HG02840 (cell line): ENCODE results near the gene SLC6A16.

Source experiments
- ATAC-seq: cut with Tn5 transposase; IDR thresholded peaks from one replicate; pipeline ENCODE4 v1.9.1; 2021; ENCODE audit warnings: mild to moderate bottlenecking, moderate library complexity, moderate number of reproducible peaks; ENCODE audit not compliant: unreplicated experiment, low FRiP score

The SLC6A16 gene

DNA sequence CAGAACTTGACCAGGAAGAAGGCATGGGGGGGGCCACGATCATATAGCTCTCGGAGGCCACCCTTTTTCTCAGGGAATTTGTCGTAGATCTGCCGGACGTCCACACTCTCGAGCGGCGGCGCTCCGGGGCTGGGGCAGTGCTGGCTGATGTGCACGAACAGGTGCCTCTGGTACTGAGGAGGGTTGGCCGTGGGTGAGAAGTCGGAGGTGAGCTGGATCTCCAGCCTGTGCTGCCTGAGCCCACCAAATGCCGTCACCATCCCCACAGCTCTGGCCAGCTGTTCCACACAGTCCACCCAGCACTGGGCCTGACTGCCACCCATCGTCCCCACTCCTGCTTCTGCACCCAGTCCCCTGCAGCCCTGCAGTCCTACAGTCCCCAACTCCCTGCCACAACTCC is 22.2 kb upstream of the SLC6A16 start:
- no peak for ATAC-seq

GRCh38 chr19:49344505-49345423 is 19.8 kb upstream of the SLC6A16 start:
- ATAC-seq, result no peak

DNA sequence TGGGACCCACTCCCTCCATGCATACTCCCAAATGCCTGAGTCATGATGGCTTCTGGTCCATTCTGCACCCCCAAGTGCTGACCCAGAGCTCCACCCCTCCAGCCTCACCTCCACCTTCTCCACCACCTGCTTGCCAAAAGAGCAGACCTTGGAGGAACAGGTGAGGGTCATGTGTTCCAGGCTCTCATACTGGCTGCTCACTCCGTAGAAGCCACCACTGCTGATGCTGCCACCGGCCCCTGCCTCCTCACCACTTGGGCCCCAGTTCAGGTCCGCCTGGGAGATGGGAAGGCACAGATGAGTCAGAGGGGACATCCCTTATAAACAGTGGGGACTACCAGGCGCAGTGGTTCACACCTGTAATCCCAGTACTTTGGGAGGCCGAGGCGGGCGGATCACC is 18.1 kb upstream of the SLC6A16 start:
- ATAC-seq, result no peak

- ATAC-seq, result no peak
Measured at GRCh38 chr19:49342291-49342721, 17.3 kb upstream of the SLC6A16 start.

DNA sequence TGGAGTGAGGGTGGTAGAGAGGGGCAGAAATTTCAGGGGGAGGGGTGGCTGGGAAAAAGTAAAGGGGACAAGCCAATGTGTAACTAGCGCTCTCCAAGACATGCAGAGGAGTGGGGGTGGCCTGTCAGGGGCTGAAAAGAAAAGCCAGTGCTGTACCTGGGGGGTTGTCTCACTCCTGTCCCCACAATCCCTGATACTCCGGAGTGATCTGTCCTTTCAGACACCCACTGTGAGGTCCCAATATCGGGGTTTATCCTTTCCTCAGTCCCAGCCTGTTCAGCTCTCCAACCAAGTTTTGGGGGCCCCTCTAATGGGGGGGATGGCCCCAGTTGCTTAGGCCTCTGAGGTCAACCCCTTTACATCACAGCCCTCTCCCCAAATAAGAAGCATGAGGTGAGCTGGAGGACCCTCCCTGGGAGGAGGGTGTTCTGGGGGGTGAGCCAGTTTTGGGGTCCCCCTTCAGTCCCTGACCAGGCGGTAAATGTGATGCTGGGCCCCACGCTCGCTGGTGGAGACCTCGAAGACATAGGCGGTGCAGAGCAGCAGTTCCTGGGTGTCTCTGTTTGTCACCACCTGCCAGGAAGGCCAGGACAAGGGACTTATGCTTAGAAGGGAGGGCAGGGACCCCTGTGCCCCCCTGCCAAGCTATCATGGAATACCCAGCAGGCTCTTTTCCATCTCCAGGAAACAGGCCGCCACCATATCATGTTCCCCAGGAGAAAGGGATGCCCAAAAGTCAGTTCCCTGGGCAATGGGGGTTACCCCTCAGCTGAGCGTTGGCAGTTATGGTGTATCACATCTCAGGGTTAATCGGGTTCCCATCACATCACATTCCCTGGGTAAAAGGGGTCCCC is 16.1 kb upstream of the SLC6A16 start:
- no peak for ATAC-seq

DNA sequence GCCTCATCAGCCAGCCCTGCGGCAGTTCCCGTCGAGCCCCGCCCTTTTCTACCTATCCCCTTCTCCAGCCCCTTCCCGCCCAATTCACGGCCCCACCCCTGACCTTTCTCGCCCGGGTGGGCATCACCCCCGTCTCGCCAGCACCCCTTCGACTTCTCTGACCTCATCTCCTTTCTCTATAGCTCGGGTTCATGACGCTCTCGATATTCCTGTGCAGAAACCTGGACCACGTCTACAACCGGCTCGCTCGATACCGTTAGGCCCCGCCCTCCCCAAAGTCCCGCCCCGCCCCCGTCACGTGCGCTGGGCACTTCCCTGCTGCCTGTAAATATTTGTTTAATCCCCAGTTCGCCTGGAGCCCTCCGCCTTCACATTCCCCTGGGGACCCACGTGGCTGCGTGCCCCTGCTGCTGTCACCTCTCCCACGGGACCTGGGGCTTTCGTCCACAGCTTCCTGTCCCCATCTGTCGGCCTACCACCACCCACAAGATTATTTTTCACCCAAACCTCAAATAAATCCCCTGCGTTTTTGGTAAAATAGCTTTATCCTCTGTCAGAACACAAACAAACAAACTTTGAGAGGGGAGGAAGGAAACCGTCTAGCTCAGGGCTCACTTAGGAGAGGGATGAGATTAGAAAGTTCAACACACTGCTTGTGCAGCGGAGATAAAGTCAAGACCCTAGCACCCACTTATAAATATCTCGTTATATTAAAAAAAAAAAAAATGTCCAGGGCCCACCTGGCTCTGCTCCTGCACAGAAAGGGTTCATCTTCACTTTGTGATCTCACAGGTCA is 15.3 kb upstream of the SLC6A16 start:
- peak; percentile 68 for ATAC-seq

DNA sequence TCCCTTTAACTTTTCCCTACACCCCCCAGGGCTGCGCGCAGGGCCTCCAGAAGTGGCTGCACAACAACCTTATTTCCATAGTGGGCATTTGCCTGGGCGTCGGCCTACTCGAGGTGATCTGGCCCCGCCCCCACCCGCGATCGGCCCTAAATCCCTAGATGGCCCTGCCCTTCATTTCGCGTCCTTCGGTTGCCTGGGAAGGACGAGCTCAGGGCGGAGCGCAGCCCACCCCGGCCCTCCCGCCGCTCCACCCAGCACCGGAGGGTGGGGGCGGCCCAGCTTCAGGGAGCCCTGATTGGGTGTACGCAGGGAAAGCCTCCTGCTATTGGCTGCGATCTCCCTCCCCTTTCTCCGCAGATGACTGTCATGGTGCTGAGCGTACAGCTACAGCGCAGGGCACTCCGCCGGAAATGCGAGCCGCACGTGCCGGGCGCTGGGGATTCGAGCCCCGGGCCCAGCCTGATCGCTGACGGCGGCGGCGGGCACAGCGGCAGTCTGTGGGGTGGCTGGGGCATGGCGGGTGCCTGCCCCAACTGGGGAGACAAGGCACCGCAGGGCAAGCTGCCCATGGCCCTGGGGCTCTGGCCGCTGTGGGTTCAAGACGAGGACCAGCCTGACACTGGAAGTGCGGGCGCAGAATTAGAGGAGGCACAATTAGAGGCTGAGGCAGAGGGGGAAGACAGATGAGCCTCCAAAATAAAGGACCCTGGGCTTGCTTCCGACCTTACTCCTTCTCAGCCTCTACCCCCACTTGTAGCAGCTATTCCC is 14.5 kb upstream of the SLC6A16 start:
- ATAC-seq, result no peak

- no peak for ATAC-seq
Measured at GRCh38 chr19:49338691-49339300, 13.8 kb upstream of the SLC6A16 start.

DNA sequence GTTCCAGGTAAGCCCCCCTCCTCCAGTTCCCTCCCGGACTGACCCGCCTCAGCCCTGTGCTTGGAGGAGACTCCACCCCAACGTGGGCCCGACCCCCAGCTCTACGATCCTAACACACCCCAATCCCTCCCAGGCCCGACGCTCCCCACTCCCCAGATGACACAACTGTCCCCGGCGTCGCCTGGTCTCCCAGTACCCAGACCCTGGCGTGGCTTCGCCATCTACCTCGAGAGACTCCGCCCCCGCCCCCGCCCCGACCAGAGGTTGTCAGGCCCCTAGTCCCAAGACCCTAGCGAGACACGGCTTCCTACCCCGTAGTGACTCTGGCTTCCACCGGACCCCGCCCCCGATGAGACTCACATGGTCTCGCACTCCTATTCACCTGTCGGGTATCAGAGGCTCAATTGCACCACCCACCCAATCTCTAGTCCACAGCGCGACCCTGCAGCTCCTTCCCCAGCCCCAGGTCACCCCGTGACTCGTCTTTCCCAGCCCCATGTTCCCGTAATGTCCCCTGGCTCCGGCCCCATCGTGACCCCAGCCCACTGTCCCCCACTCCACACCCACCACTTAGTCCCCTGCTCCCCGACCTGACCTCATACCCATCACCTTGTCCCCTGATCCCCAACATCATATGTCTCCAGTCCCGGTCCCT is 13.2 kb upstream of the SLC6A16 start:
- no peak for ATAC-seq

DNA sequence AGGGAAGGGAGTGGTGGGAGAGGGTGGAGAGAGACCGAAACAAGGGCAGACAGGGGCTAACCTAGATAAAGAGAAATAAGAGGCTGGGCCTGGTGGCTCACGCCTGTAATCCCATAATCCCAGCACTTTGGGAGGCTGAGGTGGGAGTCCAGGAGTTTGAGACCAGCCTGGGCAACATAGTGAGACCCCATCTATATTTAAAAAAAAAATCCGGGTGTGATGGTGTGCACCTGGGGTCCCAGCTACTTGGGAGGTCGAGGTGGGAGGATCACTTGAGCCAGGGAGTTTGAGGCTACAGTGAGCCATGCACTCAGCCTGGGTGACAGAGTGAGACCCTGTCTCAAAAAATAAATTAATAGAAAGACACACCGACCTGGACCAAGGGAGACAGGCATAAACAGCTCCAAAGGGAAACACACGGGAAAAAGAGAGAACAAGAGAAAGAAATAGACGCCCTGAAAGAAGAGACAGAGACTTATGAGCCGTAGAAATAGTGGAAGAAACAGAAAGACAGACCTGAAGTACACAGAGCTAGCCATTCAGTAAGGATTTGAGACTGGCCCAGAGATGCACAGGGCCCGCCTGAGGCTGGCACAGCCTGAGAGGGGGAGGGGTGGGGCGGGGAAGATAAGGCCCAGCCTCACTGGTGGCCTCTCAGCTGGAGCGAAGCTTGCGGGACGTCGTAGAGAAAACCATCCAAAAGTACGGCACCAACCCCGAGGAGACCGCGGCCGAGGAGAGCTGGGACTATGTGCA is 12.5 kb upstream of the SLC6A16 start:
- ATAC-seq, result no peak

DNA sequence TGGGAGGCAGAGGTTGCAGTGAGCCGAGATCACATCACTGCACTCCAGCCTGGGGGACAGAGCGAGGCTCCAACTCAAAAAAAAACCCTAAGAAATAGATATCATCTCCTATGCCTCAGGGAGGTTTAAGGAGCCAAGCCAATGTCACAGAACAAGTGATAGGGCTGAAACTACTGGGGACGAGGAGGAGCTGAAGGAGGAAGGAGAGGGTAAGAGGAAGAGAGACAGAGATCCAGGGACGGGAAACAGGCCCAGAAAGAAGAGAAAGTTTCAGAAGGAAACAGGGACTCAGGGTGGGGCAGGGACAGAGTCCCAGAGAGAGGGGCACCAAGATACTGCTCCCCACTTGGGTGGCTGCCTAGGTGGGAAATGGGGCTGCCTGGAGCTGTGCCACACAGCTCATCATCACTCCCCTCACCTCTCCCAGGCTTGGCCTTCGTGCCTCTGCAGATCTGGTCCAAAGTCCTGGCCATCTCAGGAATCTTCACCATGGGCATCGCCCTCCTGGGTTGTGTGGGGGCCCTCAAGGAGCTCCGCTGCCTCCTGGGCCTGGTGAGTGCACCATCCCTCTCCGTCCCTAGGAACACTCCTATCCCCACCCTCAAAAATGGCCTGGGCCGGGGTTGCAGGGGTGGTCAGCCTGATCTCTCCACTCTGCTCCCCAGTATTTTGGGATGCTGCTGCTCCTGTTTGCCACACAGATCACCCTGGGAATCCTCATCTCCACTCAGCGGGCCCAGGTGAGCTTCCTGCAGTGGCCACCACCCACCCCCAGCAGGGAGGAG is 11.7 kb upstream of the SLC6A16 start:
- no peak for ATAC-seq

DNA sequence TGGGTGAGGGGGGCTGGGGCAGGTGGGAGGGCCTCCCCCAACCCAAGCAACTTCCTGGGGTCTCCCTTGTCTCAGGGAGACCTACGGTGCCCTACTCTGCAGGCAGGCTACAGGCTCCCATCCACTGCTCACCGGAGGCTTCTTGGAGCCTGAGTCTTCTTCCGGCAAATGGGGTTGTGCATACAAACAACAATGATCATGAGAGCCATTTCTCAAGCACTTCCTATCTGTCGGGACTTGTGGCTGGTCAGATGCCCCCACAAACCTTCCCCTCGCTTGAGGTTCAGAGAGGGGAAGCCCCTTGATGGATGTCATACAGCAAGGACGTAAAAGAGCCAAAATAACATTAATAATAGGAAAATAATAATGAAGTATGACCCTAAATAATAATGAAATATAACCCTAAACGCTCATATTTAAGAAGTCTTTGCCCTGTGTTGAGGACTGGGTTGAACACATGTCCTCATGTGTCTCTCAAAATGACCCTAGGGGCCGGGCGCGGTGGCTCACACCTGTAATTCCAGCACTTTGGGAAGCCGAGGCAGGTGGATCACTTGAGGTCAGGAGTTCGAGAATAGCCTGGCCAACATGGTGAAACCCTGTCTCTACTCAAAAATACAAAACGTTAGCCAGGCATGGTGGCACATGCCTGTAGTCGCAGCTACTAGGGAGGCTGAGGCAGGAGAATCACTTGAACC is 10.9 kb upstream of the SLC6A16 start:
- no peak for ATAC-seq

DNA sequence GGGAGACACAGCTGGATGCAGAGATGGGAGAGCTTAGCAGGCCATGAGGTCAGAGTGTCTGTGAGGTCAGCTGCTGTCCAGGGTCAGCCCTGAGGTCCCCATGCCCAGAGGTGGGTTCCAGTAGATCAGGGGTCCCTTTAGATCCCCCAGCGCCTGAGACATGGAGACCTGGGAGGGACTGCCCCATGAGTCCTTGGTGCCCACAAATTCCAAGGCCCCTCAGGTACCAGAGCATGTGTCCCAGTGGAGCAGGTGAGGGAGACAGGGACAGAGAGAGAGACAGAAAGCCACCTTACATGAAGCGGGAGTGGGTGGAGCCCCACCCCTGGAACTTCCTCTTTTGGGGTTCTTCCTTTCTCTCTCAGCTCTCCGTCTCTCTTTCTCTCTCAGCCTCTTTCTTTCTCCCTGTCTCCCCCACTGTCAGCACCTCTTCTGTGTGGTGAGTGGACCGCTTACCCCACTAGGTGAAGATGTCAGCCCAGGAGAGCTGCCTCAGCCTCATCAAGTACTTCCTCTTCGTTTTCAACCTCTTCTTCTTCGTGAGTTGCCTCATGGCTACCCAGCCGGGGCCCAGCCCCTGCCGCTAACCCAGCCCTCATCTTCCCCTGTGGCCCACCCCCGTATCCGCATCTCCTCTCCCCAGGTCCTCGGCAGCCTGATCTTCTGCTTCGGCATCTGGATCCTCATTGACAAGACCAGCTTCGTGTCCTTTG is 10.2 kb upstream of the SLC6A16 start, which contains the start of gene CD37:
Gene CD37 (plus strand): TSS at position 336 of the 713 bp plus-strand sequence. CDS start 135 bp downstream, at position 471.
- no peak for ATAC-seq

GRCh38 chr19:49333811-49334288 is 8.9 kb upstream of the SLC6A16 start:
- ATAC-seq, result no peak

DNA sequence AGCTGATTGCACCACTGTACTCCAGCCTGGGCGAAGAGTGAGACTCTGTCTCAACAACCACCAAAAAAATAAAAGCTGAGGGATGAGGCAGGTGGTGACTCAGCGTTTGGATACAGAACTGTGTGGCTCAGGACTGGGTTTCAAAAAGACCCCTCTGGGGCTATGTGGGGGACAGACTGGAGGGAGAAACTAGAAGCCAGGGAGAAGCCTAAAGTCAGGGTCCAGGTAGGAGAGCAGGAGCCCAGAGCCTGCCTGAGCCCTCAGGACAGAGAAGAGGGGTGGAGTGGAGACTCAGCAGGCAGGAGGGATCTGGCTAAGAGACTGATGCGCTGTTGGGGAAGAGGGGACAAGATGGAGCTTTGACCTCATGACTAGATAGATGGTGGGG is 8.4 kb upstream of the SLC6A16 start:
- no peak for ATAC-seq
